K562 (cell line): ENCODE data around the gene AMOTL1.

ENCODE experiments used
- CBX3 ChIP-seq, 2 experiments: IDR thresholded peaks; 1 replicate in 1 of 2; 2 replicates in 1 of 2; pipeline ENCODE4 v1.6.1; 2012; ENCODE audit warnings: inconsistent platforms in 2 of 2, low read length in 2 of 2, borderline replicate concordance in 1 of 2, control low read depth in 1 of 2
- CEBPZ ChIP-seq: fragments of 150-350 bp; IDR thresholded peaks from 2 replicates; pipeline ENCODE4 v1.6.1; 2014; ENCODE audit warnings: low read depth, mild to moderate bottlenecking, low read length, borderline replicate concordance
- CHD4 ChIP-seq: fragments of 200-600 bp; sonication (generic); IDR thresholded peaks from 3 replicates; pipeline ENCODE4 v1.6.1; 2012; ENCODE audit warnings: low read depth, mild to moderate bottlenecking, mixed read lengths, low read length, inconsistent platforms; ENCODE audit not compliant: insufficient read depth, insufficient replicate concordance, poor library complexity, severe bottlenecking
- CTCF ChIP-seq, 3 experiments: IDR thresholded peaks in 2 of 3; conservative IDR thresholded peaks in 1 of 3; 2 replicates each; pipeline ENCODE4 v1.5.1; 2011 to 2012; ENCODE audit warnings: low read length in 3 of 3, mild to moderate bottlenecking in 3 of 3, control low read depth in 2 of 3, improper control_type of control experiment in 1 of 3, inconsistent platforms in 1 of 3, low read depth in 1 of 3, mixed read lengths in 1 of 3, moderate library complexity in 1 of 3; ENCODE audit not compliant: insufficient read depth in 2 of 3
- MXI1 ChIP-seq: IDR thresholded peaks from 2 replicates; pipeline ENCODE4 v1.6.1; 2011; ENCODE audit warnings: low read depth, mild to moderate bottlenecking, improper control_type of control experiment, low read length
- NCOA1 ChIP-seq: fragments of 450-650 bp; IDR thresholded peaks from 2 replicates; pipeline ENCODE4 v1.6.1; 2016; ENCODE audit warnings: low read depth
- POLR3G ChIP-seq: IDR thresholded peaks from 2 replicates; pipeline ENCODE4 v1.6.1; 2011; ENCODE audit not compliant: insufficient read length, insufficient replicate concordance; ENCODE audit errors: extremely low read depth
- RNF2 ChIP-seq: sonication (generic); IDR thresholded peaks from 2 replicates; pipeline ENCODE4 v1.6.1; 2016
- RREB1 ChIP-seq: fragments of 250-450 bp; sonication (Bioruptor Pico); IDR thresholded peaks from 2 replicates; pipeline ENCODE4 v1.4.0; 2020
- SP1 ChIP-seq: sonication (generic); formaldehyde crosslinking; IDR thresholded peaks from 2 replicates; pipeline ENCODE4 v1.8.1; 2022; ENCODE audit warnings: mild to moderate bottlenecking, missing genetic modification reagents
- TCF7 ChIP-seq: sonication (generic); IDR thresholded peaks from 2 replicates; pipeline ENCODE4 v1.6.1; 2016; ENCODE audit warnings: antibody characterized with exemption, borderline replicate concordance
- TCF7L2 ChIP-seq: fragments of 150-350 bp; IDR thresholded peaks from 2 replicates; pipeline ENCODE4 v1.6.1; 2016; ENCODE audit warnings: low read depth, mild to moderate bottlenecking, low read length, moderate library complexity
- ZNF583 ChIP-seq: fragments of 250-450 bp; sonication (Bioruptor Pico); IDR thresholded peaks from 2 replicates; pipeline ENCODE4 v1.4.0; 2020
- ZNF589 ChIP-seq: fragments of 200-800 bp; sonication (Bioruptor generic); IDR thresholded peaks from 2 replicates; pipeline ENCODE4 v1.6.1; 2016; ENCODE audit warnings: low read depth, missing genetic modification characterization, missing compliant biosample characterization

DNA sequence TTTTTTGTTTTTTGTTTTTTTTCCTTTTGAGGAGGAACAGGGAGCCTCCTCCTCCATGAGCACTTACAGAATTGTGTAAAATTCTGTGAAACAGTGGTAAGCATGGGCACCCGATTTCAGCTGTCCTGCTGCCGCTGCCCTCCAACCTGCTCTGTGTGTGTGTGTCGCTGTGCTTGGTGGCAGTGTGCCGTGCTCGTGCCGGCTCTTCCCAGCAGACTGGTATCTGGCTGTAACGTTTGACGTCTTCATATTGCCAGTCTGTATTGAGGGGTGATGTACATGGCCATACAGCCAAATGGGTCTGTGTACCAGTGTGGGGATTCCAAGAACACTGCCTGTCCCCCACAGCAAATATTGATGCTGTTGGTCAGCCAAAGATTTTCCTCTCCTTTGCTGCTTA is 108.1 kb downstream of the AMOTL1 start:
- TF ChIP-seq ZNF583 (CRISPR knock-in tag) (no peak), TCF7 (no peak), RNF2 (no peak), CEBPZ (no peak), RREB1 (no peak), ZNF589 (CRISPR knock-in tag) (no peak; the same call in 1 of the 2 replicates), SP1 (no peak), NCOA1 (no peak), CTCF (IDR thresholded peaks at IDR 0.05 in 2 of 3, conservative IDR thresholded peaks at IDR 0.05 in 1 of 3; ENCODE audit: insufficient read depth in 2 of 3, low read depth in 1 of 3, low read length in 3 of 3) (no peak), MXI1 (no peak), POLR3G (no peak), CBX3 (IDR thresholded peaks at IDR 0.05; ENCODE audit: borderline replicate concordance in 1 of 2, low read length in 2 of 2) (no peak), TCF7L2 (no peak), CHD4 (no peak)
